ENCODE measurements around the gene PAM.

The PAM gene

GRCh38 chr5:102858808-102859207 is 103.7 kb downstream of the PAM start:
- no peak for DNase-seq (ENCODE audit: low read depth, low spot score)

DNA sequence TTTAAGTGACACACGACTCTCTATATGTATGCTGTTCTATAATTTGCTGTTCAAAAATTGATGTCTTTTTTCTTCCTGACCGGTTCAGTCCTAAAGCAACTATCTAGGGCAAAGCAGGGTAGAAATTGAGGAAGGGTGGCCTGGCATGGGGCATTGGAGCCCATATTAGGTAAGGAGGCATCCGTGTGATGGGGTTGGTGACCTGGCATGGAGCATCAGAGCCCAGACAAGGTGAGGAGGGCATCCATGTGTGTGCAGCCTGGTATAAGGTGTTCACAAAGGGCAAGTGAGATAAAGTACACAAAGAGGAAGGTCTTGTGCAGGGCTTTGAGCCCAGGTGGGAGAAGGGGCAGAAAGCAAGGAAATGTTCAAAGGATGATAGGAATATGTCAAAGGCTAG is 104.9 kb downstream of the PAM start:
- no peak for DNase-seq (ENCODE audit: low read depth, low spot score)

- DNase-seq (ENCODE audit: low read depth, low spot score) = no peak
Measured at GRCh38 chr5:102863058-102863457, 108.0 kb downstream of the PAM start.

DNA sequence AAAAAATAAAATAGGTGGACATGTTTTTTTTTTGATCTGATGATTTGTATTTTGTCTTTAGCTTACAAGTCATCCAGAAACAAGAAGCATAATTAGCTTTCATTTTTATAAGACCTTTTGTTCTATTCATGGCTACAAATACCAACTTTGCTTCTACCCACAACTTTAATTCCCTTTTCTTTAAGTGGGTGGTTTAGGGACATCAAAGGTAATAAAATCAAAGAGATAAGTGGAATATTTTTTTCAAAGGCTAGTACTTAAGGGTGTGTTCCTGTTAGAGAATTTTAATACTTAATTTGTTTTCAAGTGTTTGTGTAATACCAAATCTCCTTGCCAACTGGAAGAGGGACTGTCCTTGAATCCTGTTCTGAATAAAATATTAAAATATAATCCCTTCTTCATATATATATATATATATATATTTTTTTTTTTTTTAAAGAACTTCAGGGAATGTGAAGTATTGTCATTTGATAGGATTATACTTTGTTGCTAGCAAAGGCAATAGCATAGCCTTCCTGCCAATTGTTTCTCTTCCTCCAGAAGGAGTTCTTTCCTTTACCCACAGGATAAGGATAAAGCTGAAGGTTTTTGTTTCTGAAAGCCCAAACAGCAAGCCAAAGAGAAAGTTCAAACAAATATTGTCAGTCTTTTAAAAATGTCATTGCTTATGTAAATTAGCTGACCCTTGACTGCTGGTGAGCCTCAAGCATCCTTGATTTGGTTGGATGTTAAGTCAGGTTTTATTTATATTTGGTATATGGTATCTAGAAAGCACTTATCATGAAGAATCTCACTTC is 108.9 kb downstream of the PAM start:
- no peak for DNase-seq (ENCODE audit: low read depth, low spot score)

DNA sequence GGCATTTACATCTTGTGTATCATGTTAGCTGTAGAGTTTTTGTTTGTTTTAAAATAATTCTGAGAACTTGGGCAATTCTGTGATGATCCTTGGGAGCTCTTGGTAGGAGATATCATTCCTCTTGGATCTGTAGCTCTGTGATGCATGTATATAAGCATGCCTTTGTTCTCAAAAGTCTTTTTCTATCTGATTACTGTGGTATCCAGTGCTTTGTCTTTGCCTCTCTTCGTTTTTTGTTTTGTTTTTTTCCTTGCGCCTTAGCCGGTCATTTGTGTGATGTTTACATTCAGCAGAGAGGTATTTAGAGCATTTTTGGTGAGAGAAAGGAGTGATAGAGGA is 110.0 kb downstream of the PAM start:
- DNase-seq (ENCODE audit: low read depth, low spot score) = no peak

- peak; percentile 75 for DNase-seq (ENCODE audit: low read depth, low spot score)
Measured at GRCh38 chr5:102865510-102866236, 110.6 kb downstream of the PAM start.

GRCh38 chr5:102866237-102866600 is 111.1 kb downstream of the PAM start:
- DNase-seq (ENCODE audit: low read depth, low spot score) = peak; percentile 21

- DNase-seq (ENCODE audit: low read depth, low spot score) = no peak
Measured at GRCh38 chr5:102867992-102868662, 113.0 kb downstream of the PAM start.

DNA sequence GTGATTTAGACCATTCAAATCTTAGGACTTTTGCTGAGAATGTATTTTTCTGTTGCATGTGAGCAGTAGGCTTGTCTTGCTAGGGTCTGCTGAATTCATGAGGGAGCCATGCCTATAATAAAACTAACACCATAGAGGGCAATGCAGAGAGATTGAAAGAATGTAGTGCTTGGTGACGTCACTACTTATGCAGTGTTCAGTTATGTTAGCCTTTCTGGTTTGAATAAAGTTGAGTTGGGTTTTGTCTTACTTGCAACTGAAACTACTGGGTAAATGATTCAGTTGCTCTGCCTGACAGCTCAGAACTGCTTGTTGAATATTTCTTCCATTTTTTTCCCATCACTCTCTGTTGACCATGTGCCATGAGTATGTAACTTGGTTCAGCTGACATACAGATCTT is 114.1 kb downstream of the PAM start:
- DNase-seq (ENCODE audit: low read depth, low spot score) = no peak

DNA sequence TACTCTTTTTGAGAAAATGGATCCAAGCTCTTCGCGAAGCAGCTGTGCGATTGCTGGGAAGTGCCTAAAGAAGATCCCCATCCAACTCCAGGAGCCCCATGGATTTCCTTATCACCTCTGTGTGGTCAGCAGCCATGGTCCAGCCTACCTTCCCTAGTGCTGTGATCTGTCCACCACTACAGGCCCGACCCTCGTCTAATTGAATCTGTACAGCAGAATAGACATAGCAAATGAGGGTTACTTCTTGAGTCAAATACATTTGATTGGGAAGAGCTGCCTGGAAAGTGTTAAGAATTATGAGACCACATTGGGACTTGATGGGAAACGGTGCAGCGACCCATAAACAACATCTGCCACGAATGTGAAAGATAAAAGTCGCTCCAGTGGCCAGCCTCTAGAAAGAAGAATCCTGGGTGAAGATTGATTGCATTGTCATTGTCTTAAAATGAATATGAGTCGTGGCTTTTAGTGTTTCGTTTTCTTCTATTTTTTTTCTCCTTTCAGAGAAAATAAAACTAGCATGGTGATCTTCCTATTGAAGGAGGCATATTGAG is 118.4 kb downstream of the PAM start:
- DNase-seq (ENCODE audit: low read depth, low spot score) = no peak

GRCh38 chr5:102874054-102874453 is 118.9 kb downstream of the PAM start:
- DNase-seq (ENCODE audit: low read depth, low spot score) = no peak

GRCh38 chr5:102875721-102876123 is 120.6 kb downstream of the PAM start:
- DNase-seq (ENCODE audit: low read depth, low spot score) = no peak

GRCh38 chr5:102876610-102877009 is 121.5 kb downstream of the PAM start:
- DNase-seq (ENCODE audit: low read depth, low spot score) = no peak

DNA sequence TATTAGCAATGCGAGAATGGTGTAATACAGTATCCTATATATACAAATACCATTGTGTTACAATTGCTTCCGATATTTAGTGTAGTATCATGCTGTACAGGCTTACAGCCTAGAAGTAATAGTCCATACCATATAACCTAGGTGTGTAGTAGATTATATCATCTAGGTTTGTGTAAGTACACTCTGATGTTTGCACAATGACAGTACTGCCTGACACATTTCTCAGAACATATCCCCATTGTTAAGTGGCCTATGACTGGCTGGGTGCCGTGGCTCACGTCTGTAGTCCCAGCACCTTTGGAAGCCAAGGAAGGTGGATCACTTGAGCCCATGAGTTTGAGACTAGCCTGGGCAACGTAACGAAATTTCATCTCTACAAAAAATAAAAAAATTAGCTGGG is 124.6 kb downstream of the PAM start:
- DNase-seq (ENCODE audit: low read depth, low spot score) = no peak

- no peak for DNase-seq (ENCODE audit: low read depth, low spot score)
Measured at GRCh38 chr5:102886586-102886985, 131.5 kb downstream of the PAM start.

GRCh38 chr5:102888483-102888882 is 133.4 kb downstream of the PAM start:
- no peak for DNase-seq (ENCODE audit: low read depth, low spot score)

DNA sequence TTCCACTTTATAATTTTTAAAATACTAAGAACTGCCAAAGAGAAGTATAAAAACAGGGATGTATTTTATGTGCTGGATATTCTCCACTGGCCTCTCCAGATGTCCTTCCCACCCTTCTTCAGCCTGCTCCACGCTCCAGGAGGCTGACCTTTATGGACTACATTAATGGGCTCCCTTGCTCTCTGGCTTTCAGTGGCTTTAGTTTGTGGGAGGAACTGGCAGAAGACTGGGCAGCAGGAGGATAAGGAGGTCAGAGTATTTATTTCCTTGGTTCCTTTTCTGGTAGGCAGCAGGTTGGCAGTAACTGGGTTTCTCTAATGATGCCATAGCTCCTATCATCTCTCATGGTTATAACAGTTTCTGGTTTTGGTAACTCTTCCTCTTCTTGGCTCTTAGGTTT is 133.9 kb downstream of the PAM start:
- DNase-seq (ENCODE audit: low read depth, low spot score) = no peak

DNA sequence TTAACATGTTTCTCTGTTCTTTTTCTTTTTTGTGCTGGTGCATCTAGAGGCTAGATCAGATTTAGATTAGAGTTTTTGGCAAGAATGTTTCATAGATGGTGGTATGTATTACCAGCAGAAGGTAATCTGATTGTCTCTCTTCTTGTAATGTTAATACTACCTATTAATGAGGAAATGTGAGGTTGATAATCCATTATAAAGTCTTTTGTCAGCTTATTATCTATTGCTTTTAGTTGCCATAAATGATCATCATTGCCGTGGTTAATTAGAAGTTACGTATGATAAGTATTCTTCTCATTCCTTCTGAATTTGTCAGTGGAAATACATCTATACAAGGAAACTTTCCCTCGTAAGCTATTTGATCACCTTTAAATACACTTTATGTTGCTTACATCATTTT is 135.0 kb downstream of the PAM start:
- no peak for DNase-seq (ENCODE audit: low read depth, low spot score)

- DNase-seq (ENCODE audit: low read depth, low spot score) = no peak
Measured at GRCh38 chr5:102891175-102891574, 136.1 kb downstream of the PAM start.

- DNase-seq (ENCODE audit: low read depth, low spot score) = no peak
Measured at GRCh38 chr5:102893942-102894341, 138.8 kb downstream of the PAM start.

- no peak for DNase-seq (ENCODE audit: low read depth, low spot score)
Measured at GRCh38 chr5:102895234-102895633, 140.1 kb downstream of the PAM start.

- no peak for DNase-seq (ENCODE audit: low read depth, low spot score)
Measured at GRCh38 chr5:102895976-102896375, 140.9 kb downstream of the PAM start.
